Stimulated activated CD4-positive, alpha-beta T cell treated with anti-CD3 and anti-CD28 coated beads, Interleukin-1b, Interleukin-23, amount 100 ng/mL, for 1 hour (primary cell): ENCODE results near the gene NFKBIE.
"Not testable (repeated sequence)": the region's sequence is repeated elsewhere in the genome, so short reads cannot be mapped to it uniquely, and the experiment has no call there.

Experiments used
- DNase-seq, 2 donors: peaks; one replicate each; pipeline ENCODE4 v3.0.0-alpha.2; 2020; ENCODE audit warnings: low read depth in 2 of 2

Gene NFKBIE

GRCh38 chr6:44265007-44265721, at the start of gene NFKBIE:
Gene NFKBIE, minus strand, starts transcription at chr6:44265551. Its CDS starts 205 bp downstream, at chr6:44265346.
- DNase-seq = peak; percentile 88 to 98

GRCh38 chr6:44314657-44315056, 49.3 kb upstream of the NFKBIE start:
- DNase-seq = not testable (repeated sequence)

- peak; percentile 85 to 96 for DNase-seq
These were observed 47.8 kb upstream of the NFKBIE start, which contains the start of gene AARS2 for GRCh38 chr6:44312901-44313788. Gene AARS2, minus strand, starts transcription at chr6:44313347. Its CDS starts 24 bp downstream, at chr6:44313323.

GRCh38 chr6:44311767-44312166, 46.4 kb upstream of the NFKBIE start:
- DNase-seq = no peak

GRCh38 chr6:44311304-44311703, 46.0 kb upstream of the NFKBIE start:
- no peak for DNase-seq

- DNase-seq = no peak
These were observed 44.9 kb upstream of the NFKBIE start for GRCh38 chr6:44310241-44310640.

- DNase-seq = no peak
These were observed 44.3 kb upstream of the NFKBIE start for GRCh38 chr6:44309631-44310030.

GRCh38 chr6:44309092-44309491, 43.7 kb upstream of the NFKBIE start:
- no peak for DNase-seq

- no peak for DNase-seq
These were observed 41.9 kb upstream of the NFKBIE start for GRCh38 chr6:44307217-44307616.

GRCh38 chr6:44306710-44307109, 41.4 kb upstream of the NFKBIE start:
- no peak for DNase-seq

GRCh38 chr6:44305200-44305725, 39.9 kb upstream of the NFKBIE start:
- DNase-seq = no peak

GRCh38 chr6:44304282-44305199, 39.2 kb upstream of the NFKBIE start:
- DNase-seq = peak in 1 of 2 donors; percentile 27

GRCh38 chr6:44303842-44304241, 38.5 kb upstream of the NFKBIE start:
- no peak for DNase-seq

GRCh38 chr6:44302856-44303255, 37.5 kb upstream of the NFKBIE start:
- DNase-seq = no peak

GRCh38 chr6:44301782-44302564, 36.6 kb upstream of the NFKBIE start:
- no peak for DNase-seq

- no peak for DNase-seq
These were observed 35.8 kb upstream of the NFKBIE start for GRCh38 chr6:44301106-44301505.

GRCh38 chr6:44300292-44300823, 35.0 kb upstream of the NFKBIE start:
- DNase-seq = no peak

- DNase-seq = no peak
These were observed 33.5 kb upstream of the NFKBIE start for GRCh38 chr6:44298864-44299263.

- DNase-seq = no peak
These were observed 32.9 kb upstream of the NFKBIE start for GRCh38 chr6:44298055-44298803.
